Keratinocyte (primary cell): Measurements from ENCODE around the gene PCSK2. TPM values are rescaled to one million over a fixed set of nuclear protein-coding genes. Genes with fewer than 3 reads are reported as not detected.

Experiments used
- DNase-seq: peaks from one replicate; pipeline ENCODE4 v3.0.0-alpha.2; 2011; ENCODE audit warnings: low read depth, missing footprints, low spot score
- FAIRE-seq: peaks from 2 replicates; lab custom pipeline; 2011; peaks lifted over from hg19 to GRCh38; lab: Jason Lieb, UNC
- H2AFZ ChIP-seq: 2 replicates; pipeline ENCODE4 v1.6.0; 2012; ENCODE audit warnings: low read length, control low read depth, inconsistent platforms; ENCODE audit not compliant: control insufficient read depth
- H3K27ac ChIP-seq: 2 replicates; pipeline ENCODE4 v1.5.1; 2011; ENCODE audit warnings: low read length; ENCODE audit not compliant: control insufficient read depth, insufficient read depth
- H3K27me3 ChIP-seq: 3 replicates; pipeline ENCODE4 v1.6.0; 2011; ENCODE audit warnings: low read length; ENCODE audit not compliant: control insufficient read depth, insufficient read depth; ENCODE audit errors: extremely low read depth
- H3K36me3 ChIP-seq, 2 experiments: 2 replicates in 1 of 2; 3 replicates in 1 of 2; pipeline ENCODE4 v1.5.1; 2011; ENCODE audit warnings: low read length in 2 of 2, mild to moderate bottlenecking in 1 of 2; ENCODE audit not compliant: control insufficient read depth in 2 of 2, insufficient read depth in 2 of 2; ENCODE audit errors: extremely low read depth in 1 of 2
- H3K4me1 ChIP-seq: 3 replicates; pipeline ENCODE4 v1.5.1; 2011; ENCODE audit warnings: low read length; ENCODE audit not compliant: control insufficient read depth, insufficient read depth; ENCODE audit errors: extremely low read depth
- H3K4me2 ChIP-seq: 3 replicates; pipeline ENCODE4 v1.6.0; 2011; ENCODE audit warnings: low read depth, low read length; ENCODE audit not compliant: control insufficient read depth, insufficient read depth; ENCODE audit errors: extremely low read depth
- H3K4me3 ChIP-seq, 3 experiments: fragments of 200-600 bp in 1 of 3; sonication (generic) in 1 of 3; 2 replicates in 2 of 3; 3 replicates in 1 of 3; pipeline ENCODE4 v1.5.1; 2011 to 2016; ENCODE audit warnings: low read length in 3 of 3, mild to moderate bottlenecking in 3 of 3, control low read depth in 2 of 3, inconsistent platforms in 1 of 3, low read depth in 1 of 3, mixed read lengths in 1 of 3, mixed run types in 1 of 3, moderate library complexity in 1 of 3; ENCODE audit not compliant: control insufficient read depth in 2 of 3, insufficient read depth in 2 of 3; ENCODE audit errors: extremely low read depth in 1 of 3
- H3K79me2 ChIP-seq: 2 replicates; pipeline ENCODE4 v1.6.0; 2012; ENCODE audit warnings: low read length; ENCODE audit not compliant: control insufficient read depth, insufficient read depth
- H3K9ac ChIP-seq: 3 replicates; pipeline ENCODE4 v1.6.0; 2011; ENCODE audit warnings: low read length; ENCODE audit not compliant: control insufficient read depth, insufficient read depth; ENCODE audit errors: extremely low read depth
- H3K9me1 ChIP-seq: 3 replicates; pipeline ENCODE4 v1.6.0; 2011; ENCODE audit warnings: low read length; ENCODE audit not compliant: control insufficient read depth, insufficient read depth; ENCODE audit errors: extremely low read depth
- H3K9me3 ChIP-seq: 2 replicates; pipeline ENCODE4 v1.5.1; 2012; ENCODE audit warnings: low read depth, low read length; ENCODE audit not compliant: control insufficient read depth
- H4K20me1 ChIP-seq: 3 replicates; pipeline ENCODE4 v1.6.0; 2011; ENCODE audit warnings: low read length; ENCODE audit not compliant: control insufficient read depth, insufficient read depth; ENCODE audit errors: extremely low read depth
- EZH2 ChIP-seq: IDR thresholded peaks from one replicate; pipeline ENCODE4 v1.6.1; 2012; ENCODE audit warnings: inconsistent platforms, mild to moderate bottlenecking, low read length, moderate library complexity
- dilution Hi-C: fragments of 300-500 bp; cut with MboI; formaldehyde crosslinking; loops from one replicate; pipeline ENCODE4 v1.7.0; 2020; ENCODE audit warnings: low sequenced_read_pairs; ENCODE audit not compliant: extremely low pct_ligation_motif_present
- polyA plus RNA-seq, 5 experiments: library from polyadenylated mRNA; depleted of rRNA in 3 of 5; stranded (reverse) in 3 of 5; stranded (forward) in 1 of 5; unstranded in 1 of 5; fragments of >200 nt; gene quantifications; 1 replicate in 1 of 5; 2 replicates in 3 of 5; 3 replicates in 1 of 5; pipeline versions ENCODE4 v1.2.1 to v1.2.3, GENCODE V29; 2011 to 2012; ENCODE audit warnings: missing spikeins in 2 of 5, low read depth in 1 of 5, low replicate concordance in 1 of 5
- TF ChIP-seq, protein P1 (sequence below), 3 experiments: IDR thresholded peaks in 1 of 3; conservative IDR thresholded peaks in 1 of 3; optimal IDR thresholded peaks in 1 of 3; 2 replicates in 2 of 3; 3 replicates in 1 of 3; pipeline versions ENCODE3 to v1.5.1; 2011; ENCODE audit warnings: low read length in 3 of 3, mild to moderate bottlenecking in 3 of 3, moderate library complexity in 2 of 3, control low read depth in 1 of 3, inconsistent platforms in 1 of 3; ENCODE audit not compliant: insufficient read depth in 2 of 3; ENCODE audit errors: extremely low read depth in 1 of 3

The PCSK2 gene
- polyA plus RNA-seq, 1 donor (not counting 4 experiments of a cell fraction or from before 2014, with no cell fraction given) = not detected

GRCh38 chr20:17364681-17365080 is 137.8 kb downstream of the PCSK2 start:
- Histone ChIP-seq H3K4me1 (no peaks in the 10 kb centered on the region), H4K20me1 (no peaks in the 10 kb centered on the region), H3K36me3 (no peaks in the 10 kb centered on the region), H3K79me2 (no peaks in the 10 kb centered on the region), H3K4me3 (no peak overlapping the region), H3K4me2 (no peak overlapping the region), H3K9me3 (no peaks in the 10 kb centered on the region), H3K9me1 (no peaks in the 10 kb centered on the region), H3K27me3 (no peaks in the 10 kb centered on the region), H3K9ac (no peak overlapping the region), H2AFZ (no peak overlapping the region), H3K27ac (no peak overlapping the region)
- TF ChIP-seq EZH2 = no peak
- TF ChIP-seq, protein P1, sequence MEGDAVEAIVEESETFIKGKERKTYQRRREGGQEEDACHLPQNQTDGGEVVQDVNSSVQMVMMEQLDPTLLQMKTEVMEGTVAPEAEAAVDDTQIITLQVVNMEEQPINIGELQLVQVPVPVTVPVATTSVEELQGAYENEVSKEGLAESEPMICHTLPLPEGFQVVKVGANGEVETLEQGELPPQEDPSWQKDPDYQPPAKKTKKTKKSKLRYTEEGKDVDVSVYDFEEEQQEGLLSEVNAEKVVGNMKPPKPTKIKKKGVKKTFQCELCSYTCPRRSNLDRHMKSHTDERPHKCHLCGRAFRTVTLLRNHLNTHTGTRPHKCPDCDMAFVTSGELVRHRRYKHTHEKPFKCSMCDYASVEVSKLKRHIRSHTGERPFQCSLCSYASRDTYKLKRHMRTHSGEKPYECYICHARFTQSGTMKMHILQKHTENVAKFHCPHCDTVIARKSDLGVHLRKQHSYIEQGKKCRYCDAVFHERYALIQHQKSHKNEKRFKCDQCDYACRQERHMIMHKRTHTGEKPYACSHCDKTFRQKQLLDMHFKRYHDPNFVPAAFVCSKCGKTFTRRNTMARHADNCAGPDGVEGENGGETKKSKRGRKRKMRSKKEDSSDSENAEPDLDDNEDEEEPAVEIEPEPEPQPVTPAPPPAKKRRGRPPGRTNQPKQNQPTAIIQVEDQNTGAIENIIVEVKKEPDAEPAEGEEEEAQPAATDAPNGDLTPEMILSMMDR (optimal IDR thresholded peaks at IDR 0.05 in 1 of 3, IDR thresholded peaks at IDR 0.05 in 1 of 3, conservative IDR thresholded peaks at IDR 0.05 in 1 of 3; ENCODE audit: extremely low read depth in 1 of 3, insufficient read depth in 2 of 3, low read length in 3 of 3) = no peak
- FAIRE-seq (no peak), DNase-seq (no peak)
- dilution Hi-C loops = no loop called here

GRCh38 chr20:17365831-17366230 is 139.0 kb downstream of the PCSK2 start:
- no peak overlapping the region for H3K27ac ChIP-seq
- H2AFZ ChIP-seq = no peak overlapping the region
- H4K20me1 ChIP-seq = no peaks in the 10 kb centered on the region
- H3K27me3 ChIP-seq = no peaks in the 10 kb centered on the region
- H3K9me1 ChIP-seq = no peaks in the 10 kb centered on the region
- no peaks in the 10 kb centered on the region for H3K9me3 ChIP-seq
- H3K9ac ChIP-seq = no peak overlapping the region
- dilution Hi-C loops = no loop called here
- H3K36me3 ChIP-seq = no peaks in the 10 kb centered on the region
- no peaks in the 10 kb centered on the region for H3K79me2 ChIP-seq
- no peak overlapping the region for H3K4me3 ChIP-seq
- no peak for FAIRE-seq
- TF ChIP-seq EZH2 = no peak
- TF ChIP-seq, protein P1 (optimal IDR thresholded peaks at IDR 0.05 in 1 of 3, IDR thresholded peaks at IDR 0.05 in 1 of 3, conservative IDR thresholded peaks at IDR 0.05 in 1 of 3; ENCODE audit: extremely low read depth in 1 of 3, insufficient read depth in 2 of 3, low read length in 3 of 3) = no peak
- no peak for DNase-seq
- H3K4me2 ChIP-seq = no peak overlapping the region
- H3K4me1 ChIP-seq = no peaks in the 10 kb centered on the region
